Activated naive CD4-positive, alpha-beta T cell treated with Interleukin-2 at 50 U/mL for 16 hours (primary cell): Measurements from ENCODE around the gene CDKN2B-AS1.

Experiments
- DNase-seq: peaks from one replicate; pipeline ENCODE4 v3.0.0-alpha.2; 2020

The CDKN2B-AS1 gene

DNA sequence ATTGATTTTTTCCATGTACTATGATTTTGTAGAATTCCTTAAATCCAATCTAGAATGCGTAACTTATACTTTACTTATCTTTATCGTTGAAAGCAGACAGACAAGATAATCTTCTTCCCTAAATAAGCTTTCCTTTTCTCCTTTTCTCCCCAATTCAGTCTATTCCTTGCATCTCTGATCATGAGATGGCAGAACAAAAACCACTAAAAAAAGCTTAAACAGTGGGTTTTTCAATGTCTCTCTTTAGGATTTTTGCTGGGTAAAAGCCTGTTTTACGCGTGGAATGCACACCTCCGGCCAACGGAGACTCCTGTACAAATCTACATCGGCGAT is 13.8 kb downstream of the CDKN2B-AS1 start:
- DNase-seq, result no peak

DNA sequence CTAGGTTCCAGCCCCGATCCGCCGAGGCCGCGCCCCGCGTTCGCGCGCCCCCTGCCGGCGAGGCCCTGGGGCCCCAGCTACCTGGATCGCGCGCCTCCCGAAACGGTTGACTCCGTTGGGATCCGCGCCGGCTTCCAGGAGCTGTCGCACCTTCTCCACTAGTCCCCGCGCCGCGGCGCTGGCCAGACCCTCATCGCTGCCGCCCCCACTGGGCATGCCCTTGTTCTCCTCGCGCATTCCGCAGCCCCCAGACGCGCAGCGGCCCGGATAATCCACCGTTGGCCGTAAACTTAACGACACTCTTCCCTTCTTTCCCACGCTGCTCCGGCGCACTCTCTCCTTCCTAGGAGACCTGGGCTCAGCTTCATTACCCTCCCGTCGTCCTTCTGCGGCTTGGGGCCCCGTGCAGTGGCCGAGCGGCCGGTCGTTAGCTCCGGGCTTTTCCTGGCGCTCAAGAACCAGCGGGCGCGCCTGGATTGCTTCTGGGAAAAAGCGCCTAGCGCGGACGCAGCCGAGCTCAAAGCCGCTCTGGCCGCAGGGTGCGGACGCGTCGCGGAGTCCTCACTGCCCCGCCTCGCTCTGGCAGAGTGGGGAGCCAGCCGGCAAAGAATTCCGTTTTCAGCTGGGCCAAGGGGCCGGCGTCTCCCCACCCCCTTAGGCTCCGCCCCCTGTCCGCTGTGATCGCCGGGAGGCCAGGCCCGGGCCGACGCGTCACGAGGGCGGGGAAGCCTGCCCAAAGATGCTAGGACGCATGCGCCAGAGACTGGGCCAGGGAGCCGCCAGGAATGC is 14.3 kb downstream of the CDKN2B-AS1 start, which contains the start of gene CDKN2B:
CDKN2B (minus strand) TSS at position 589 of the 789 bp plus-strand sequence; CDS start at position 237, 352 bp downstream.
- DNase-seq, result peak; percentile 81

DNA sequence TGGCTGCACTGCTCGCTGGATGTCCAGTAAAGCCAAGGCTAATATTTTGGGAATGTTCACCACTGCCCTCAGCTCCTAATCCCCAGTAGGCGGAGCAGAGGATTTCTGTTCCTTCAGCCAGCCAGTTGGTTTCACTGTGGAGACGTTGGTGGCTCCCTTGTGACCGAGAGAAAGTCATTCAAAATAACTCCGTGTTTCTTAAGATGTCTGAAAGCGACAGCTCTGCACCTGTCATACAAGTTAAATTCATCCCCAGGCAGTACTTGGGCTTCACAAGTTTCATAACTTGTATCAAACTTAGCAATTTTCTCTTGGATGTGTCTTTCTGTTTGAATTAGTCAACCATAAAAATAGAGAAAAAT is 14.9 kb downstream of the CDKN2B-AS1 start:
- no peak for DNase-seq

DNA sequence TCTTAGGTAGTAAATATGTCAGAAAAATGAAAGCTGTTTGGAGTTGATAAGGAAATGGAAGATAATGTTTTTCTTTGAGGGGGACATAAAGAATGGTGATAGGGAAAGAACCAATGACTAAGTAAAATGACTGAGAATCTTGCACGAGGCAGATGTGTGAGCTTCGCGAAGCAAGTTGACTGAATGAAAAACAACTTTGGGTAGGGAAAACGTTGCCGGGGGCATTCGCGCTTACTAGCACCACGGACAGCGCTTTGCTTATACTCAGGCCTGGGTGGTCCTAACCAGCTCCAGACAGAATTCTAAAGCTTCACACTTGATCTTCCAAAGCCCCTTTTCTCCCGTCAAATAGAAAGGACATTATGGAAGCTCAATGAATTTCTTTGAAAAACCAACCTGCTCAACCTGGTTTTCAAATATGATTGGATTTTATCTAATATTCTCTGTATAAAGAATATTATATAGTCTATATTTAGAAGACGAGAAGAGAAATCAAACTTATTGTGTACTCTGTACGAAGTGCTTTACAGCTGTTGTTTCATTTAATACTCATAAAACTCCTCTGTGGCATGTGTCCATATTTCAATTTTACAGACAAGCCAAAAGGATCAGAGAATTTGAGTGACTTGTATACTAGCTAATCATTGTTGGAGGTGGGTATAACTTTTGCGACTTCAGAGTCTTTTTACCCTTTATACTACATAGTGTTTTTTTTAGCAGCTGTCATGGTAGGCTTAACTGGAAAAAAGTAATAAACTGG is 16.5 kb downstream of the CDKN2B-AS1 start:
- DNase-seq, result no peak

DNA sequence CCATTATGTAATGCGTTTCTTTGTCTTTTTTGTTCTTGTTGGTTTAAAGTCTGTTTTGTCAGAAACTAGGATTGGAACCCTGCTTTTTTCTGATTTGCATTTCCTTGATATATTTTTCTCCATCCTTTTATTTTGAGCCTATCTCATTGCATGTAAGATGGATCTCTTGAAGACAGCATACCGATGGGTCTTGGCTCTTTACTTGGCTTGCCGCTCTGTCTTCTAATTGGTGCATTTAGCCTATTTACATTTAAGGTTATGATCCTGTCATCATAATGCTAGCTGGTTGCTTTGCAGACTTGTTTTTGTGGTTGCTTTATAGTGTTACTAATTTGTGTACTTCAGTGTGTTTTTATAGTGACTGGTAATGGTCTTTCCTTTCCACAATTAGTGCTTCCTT is 27.8 kb downstream of the CDKN2B-AS1 start:
- DNase-seq, result no peak

DNA sequence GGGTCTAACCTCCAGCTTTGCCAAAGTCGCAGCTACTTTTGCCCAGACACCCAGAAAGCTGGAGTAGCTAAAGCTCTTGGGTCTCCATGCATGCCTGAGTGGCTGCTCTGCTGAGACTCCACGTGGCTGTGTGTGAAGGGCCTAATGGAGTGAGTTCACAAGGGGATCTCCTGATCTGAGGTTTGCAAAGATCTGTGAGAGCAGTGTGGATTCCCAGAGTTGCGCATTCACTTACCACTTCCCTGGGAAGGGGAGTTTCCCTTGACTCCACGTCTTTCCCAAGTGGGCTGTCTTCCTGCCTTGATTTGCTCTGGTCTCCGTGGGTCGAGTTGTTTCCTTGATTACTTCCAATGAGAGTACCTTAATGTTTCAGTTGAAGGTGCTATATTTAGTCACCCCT is 32.1 kb downstream of the CDKN2B-AS1 start:
- DNase-seq, result no peak

DNA sequence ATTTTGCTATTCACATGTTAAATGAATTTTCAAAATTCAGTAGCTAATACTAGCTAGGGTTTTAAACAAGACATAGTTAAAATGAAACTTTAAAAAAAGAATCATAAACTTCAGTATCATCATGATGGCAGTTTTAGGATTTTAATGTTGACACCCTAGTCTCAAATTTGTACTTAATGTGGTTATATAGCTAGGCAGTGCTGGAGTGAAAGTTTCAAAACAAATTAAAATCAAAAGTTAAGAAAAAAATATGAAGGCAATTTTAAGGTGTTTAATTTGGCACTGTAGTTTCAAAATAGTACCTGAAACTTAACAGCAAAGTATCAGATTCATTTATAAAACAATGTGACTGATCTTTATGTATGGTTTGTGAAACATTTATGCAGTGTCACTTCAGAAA is 33.8 kb downstream of the CDKN2B-AS1 start:
- DNase-seq, result no peak

DNA sequence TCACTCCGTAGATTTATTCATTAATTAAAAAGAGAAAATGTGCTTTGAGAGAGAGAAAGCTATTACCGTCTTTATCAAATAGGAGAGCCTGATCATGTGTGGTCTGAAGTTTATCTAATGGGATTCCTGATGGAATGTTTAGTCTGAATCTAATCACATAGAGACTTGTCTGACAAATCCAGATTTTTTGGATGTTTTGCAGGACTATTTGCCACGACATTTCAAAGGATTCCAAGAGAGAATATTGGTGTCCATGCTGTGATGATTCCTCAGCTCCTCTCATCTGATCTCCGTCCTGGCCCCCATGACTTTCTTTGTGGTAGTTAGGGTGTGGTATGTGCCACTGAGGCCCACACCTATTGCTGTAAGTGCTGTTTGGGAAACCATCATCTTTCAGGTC is 34.6 kb downstream of the CDKN2B-AS1 start:
- no peak for DNase-seq

DNA sequence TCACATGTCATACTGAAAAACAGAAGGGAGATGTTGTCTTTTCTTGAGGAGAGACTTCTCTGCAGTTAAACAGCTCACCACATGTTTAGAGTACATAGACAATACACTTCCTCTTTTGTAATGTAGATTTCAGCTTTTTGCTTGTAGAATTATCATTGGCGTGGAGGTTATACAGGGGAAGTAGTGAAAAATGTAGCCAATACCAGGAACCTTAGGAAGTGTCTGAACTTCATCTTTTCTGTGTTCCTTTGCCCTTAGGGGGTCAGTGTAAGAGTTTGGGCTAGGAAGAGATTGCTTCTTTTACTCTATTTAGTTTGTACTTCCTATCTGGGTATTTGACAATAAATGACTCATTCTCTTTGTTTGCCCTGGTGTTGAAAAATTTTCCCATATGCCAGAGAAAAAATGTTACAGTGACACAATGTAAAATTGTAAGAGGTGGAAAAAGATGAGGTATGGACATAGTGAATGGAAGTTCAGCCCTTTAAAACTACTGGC is 35.6 kb downstream of the CDKN2B-AS1 start:
- no peak for DNase-seq

DNA sequence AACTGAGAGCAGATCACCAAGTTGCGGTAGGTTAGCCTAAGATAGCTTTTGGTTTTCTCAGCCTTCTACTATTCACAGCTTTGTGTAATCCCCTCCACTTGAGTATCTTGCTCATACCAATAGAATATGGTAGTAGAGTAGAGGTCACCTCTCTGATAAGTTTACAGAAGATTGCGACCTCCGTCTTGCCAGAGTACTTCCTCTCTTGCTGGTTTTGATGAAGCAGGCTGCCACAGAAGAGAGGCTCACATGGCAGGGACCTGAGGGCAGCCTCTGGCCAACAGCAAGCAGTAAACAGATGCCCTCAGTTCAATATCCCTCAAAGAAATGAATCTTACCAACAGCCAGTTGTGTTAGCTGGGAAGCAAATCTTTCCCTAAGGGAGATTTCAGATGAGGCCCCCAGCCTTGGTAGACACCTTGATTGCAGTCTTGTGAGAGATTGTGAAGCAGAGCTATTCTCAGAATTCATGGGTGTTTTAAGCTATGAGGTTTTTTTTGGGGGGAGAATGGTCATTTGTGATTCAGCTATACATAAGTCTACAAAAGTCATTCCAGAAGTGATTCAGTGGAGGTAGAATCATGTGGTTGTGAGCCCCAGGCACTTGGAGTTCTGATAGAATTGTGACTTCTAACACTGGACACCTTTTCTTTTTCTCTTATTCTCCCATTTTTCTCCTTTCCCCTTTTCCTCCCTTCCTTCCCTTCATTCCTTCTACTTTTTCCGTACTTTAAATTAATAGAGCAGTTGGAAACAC is 37.2 kb downstream of the CDKN2B-AS1 start:
- no peak for DNase-seq

DNA sequence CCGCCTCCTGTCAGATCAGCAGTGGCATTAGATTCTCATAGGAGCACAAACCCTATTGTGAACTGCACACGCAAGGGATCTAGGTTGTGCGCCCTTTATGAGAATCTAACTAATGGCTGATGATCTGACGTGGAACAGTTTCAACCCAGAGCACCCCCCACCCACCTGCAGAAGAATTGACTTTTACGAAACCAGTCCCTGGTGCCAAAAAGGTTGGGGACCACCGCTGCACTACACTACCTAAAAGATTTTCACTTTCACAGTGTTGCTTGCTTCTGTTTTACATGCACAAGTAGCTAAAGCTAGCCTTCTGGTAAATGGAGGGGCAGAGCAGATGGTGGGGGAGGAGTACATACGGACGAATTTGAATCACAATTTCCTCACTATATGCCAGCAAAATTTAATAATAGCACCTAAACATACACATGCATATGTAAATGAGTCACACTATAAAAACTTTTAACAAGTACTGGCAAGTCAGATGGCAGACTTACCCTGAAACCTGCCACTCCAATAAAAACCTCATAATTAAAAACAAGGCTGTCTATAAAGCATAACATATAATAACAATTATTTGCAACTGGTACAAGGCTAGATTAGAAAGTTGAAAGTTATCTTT is 38.5 kb downstream of the CDKN2B-AS1 start:
- no peak for DNase-seq

DNA sequence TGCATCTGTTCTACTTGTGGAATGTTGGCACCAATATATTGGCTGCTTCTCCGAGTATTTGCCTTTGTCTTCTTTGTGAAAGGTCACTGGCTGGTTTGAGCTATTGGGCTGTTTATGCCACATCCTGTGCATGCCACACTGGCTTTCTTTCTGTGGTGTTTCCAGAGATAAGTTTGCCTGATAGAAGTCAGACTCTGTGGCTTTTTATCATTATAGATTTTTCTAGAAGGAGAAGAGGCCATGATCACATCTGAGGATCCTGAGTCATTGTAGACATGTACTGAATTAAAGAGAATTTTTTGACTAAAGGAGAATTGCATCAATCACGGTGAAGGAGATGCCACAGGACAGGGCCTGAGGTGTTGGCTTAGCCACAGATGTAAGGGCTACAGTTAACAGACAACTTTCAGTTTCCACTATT is 41.0 kb downstream of the CDKN2B-AS1 start:
- no peak for DNase-seq

DNA sequence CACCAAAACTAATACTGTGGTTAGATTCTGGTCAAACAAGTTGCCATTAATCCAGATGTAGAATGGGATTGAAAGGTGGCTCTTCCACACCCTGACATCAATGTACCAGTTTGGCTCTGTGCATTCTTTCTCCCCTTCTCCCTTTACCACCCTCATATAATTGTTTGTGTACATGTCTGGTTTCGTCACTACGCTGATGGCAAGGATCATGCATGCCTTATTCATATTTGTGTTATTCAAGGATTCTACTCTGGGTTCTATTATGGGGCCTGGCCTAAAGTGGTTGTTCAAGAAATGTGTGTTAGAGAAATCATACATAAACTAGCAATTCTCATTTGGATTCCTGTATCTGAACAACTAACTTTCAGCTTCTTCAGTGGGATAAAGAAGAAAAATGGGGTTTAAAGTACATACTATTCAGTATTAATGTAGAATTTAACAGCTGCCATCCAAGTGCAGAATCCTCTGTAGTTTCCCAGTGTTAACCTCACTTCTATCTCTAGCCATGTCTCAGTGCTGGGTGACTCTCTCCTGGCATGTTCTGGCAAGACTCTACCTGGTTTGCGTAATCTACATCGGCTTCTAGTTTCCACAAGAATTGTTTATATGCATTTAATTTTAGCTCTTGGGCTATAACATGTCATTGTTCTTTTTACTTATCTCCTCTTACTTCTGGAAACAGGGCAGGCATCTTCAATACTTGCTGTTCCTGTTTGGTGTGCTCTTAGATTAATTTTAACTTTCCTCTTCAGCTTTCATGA is 42.5 kb downstream of the CDKN2B-AS1 start:
- DNase-seq, result no peak

DNA sequence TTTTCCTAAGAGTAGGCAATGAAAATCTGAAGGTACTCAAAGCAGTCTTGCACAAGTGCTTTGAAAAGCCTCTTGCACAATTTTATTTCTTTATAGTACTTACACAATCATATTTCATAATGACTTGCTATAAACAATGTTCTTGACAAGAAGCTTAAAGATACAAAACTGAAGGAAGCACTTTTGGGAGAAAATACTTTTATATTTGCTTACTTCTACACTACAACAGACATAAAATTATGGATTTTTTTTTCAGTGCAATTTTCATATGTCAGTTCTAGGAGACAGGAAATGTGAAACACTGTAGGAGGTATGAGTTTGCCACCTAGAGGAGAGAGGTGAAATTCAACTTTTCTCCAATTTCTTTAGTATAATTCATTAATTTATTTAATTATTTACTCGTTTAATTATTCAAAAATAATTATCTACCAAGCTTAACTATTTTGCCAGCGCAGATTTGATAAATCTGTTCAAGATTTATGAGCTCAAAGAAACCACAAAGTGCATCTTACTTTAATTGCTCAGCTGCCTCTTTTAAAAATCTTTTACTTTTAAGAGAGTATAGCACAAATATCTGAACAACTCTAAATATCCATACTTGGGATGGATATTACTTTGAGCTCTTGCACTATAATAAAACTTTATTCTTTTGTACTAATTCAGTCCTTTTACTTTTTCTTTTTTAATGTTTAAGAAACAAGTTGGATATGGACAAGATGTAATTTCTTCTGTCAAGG is 43.5 kb downstream of the CDKN2B-AS1 start:
- no peak for DNase-seq

DNA sequence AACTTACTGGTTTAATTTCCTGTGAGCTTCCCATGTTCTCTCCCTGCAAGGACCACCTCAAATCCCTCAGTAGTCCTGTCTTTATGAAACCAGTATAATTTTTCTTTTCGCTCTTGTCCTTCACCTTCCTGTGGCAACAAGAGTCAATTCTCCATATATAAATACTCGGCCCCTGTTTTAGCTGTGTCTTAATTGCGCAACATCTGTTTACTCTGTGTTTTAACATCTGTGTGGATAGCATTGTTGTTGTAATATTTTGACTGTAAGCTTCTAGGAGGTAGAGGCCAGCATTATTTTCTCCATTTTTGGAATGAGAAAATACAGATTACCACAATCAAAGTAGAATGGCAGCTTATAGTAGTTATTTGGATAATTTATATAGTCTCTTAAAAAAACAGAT is 44.7 kb downstream of the CDKN2B-AS1 start:
- DNase-seq, result no peak

DNA sequence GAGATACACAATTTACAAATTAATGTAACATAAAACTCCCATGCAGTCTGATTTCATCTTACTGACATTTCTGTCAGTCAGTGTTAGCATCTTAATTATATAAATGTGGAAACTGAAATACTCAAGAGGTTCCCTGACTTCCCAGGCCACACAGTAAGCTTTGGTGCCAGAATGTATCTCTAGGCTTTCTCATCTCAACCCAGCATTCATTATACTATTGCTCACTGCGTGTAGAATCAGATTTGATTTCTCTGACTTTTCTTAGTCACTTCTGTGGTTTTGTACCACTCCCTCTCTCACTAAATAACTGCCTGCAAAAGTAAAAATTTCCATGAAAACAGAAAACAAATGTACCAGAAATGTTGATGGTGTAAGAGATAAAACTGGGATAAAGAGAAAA is 46.2 kb downstream of the CDKN2B-AS1 start:
- no peak for DNase-seq

DNA sequence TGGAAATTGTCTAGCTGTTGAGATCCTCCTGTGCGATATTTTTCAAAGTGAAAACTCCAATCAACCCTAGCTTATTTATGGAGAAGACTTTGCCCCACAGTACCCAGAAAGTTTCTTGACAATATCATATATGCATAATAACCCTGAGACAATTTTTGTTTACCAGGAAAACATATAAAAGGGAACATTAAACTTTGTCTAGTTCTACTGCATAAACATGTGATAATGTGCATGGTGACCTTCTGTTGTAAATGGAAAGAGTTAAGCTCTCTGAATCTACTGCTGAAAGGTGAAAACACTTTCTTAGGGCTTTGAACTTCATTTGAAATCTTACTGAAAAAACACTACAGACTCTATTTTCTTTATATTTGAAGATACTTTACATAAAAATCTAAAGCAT is 46.8 kb downstream of the CDKN2B-AS1 start:
- no peak for DNase-seq

DNA sequence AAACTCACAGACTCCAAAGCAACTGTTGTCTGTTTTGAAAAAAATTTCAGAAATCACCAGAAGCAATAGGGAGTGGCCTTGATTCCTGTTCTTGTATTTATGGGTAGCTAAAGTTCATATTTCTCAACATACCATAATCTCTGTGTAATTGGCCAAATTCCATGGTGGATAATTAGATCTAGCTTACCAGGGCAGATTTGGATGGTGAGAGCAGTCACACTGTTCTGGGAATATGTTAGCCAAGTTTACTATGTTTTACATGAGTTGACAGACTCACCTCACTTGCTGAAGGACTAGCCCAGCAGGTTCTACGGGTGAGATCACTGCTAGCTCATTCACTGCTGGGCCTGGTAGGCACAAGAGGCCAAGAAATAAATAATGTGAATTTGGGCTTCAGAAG is 47.2 kb downstream of the CDKN2B-AS1 start:
- DNase-seq, result no peak

DNA sequence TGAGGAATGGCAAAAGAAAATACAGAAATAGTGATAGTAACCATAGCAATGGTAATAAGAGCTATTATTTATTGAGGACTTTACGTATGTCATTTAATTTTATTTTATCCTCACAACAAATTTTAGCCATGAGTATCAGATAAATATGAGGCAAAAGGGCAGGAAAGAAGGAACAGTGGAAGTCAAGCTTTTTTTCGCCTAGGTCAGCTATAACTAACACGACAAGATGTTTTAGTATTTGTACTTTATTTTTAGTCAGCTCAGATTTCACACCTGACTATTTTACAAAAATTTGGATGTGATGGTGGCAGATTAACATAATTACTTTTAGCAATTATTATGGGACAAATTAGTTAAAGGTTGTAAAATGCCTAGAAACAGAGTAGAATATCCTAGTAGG is 49.3 kb downstream of the CDKN2B-AS1 start:
- no peak for DNase-seq

DNA sequence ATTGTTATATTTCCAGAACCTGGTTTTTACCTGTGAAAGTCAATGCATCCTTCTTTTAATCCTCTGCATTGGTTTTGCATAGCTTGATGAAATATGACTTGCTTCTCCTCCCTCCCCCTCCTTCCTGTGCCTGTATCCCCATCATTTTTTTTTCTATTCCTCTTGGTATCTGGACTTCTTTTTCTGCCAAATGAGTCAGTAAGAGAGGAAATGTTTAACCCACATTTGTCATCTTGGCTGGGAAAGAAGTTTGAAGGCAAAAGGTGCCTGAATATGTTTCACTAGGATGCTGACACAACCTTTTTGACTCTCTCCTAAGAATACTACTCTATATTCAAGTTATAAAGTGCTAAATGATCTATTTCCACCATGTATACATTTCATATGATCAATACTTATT is 50.0 kb downstream of the CDKN2B-AS1 start:
- DNase-seq, result no peak

DNA sequence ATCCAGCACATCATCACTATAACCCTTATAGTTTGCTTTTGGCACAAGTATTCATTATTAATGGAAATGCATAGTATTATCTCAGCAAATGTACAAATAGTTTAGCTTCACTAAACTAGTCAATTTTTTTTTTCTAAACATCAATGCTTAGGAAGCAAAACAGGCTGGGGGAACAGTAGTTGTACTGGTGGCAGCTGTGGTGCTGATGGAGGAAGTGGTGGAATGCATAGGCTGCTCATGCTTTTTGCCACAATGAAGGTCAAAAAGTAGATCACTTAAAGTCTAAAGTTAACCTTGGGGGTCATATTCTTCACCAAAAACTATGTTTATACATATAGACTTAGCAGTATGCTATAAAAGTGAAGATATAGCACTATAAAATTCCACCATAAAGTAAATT is 50.8 kb downstream of the CDKN2B-AS1 start:
- DNase-seq, result no peak
